Measurements from ENCODE around the gene UTS2B.
"Not testable (repeated sequence)": the region's sequence is repeated elsewhere in the genome, so short reads cannot be mapped to it uniquely, and the experiment has no call there.

The UTS2B gene

GRCh38 chr3:191253089-191253799, 77.1 kb downstream of the UTS2B start:
- in situ Hi-C loops (cut with MboI; ENCODE audit: low sequenced_read_pairs) = no loop called here

- in situ Hi-C loops (cut with MboI; ENCODE audit: low sequenced_read_pairs) = no loop called here
Measured at GRCh38 chr3:191246630-191247029, 83.7 kb downstream of the UTS2B start.

- in situ Hi-C loops (cut with MboI; ENCODE audit: low sequenced_read_pairs) = not testable (repeated sequence)
Measured at GRCh38 chr3:191246034-191246433, 84.3 kb downstream of the UTS2B start.

DNA sequence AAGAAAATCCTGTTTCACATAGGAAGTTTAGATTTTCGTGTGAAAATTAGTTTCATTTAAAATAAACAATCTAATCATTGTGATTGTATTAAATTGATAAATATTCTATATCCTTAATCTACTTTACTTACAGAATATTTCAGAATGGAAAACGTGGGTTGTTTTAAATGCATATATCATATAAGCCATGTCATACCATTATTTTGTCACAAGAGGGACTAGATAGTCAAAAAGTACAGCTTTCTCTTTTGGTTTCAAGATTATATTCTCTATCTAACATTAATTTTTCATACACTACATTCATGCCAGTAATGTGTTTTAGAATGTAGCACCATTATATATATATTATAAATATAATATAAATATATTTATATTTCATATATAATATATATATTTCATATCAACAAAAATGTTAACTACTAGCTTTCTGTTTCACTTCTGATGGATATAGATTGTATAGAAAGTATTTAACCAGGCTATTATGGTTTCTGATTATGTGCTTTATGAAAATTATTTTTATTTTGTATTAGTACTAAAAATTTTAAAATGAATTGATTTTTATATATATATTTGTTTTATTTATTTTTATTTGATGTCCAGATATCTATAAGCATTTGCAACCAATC, 86.0 kb downstream of the UTS2B start:
- in situ Hi-C loops (cut with MboI; ENCODE audit: low sequenced_read_pairs) = no loop called here

- in situ Hi-C loops (cut with MboI; ENCODE audit: low sequenced_read_pairs) = no loop called here
Measured at GRCh38 chr3:191240486-191240885, 89.8 kb downstream of the UTS2B start.

GRCh38 chr3:191239407-191240031, 90.8 kb downstream of the UTS2B start:
- in situ Hi-C loops (cut with MboI; ENCODE audit: low sequenced_read_pairs) = no loop called here

GRCh38 chr3:191238321-191238817, 92.0 kb downstream of the UTS2B start:
- in situ Hi-C loops (cut with MboI; ENCODE audit: low sequenced_read_pairs) = no loop called here

GRCh38 chr3:191237047-191237882, 93.1 kb downstream of the UTS2B start:
- in situ Hi-C loops (cut with MboI; ENCODE audit: low sequenced_read_pairs) = no loop called here

- in situ Hi-C loops (cut with MboI; ENCODE audit: low sequenced_read_pairs) = no loop called here
Measured at GRCh38 chr3:191236646-191237045, 93.7 kb downstream of the UTS2B start.

- in situ Hi-C loops (cut with MboI; ENCODE audit: low sequenced_read_pairs) = no loop called here
Measured at GRCh38 chr3:191235331-191236314, 94.7 kb downstream of the UTS2B start.

GRCh38 chr3:191234216-191234615, 96.1 kb downstream of the UTS2B start:
- in situ Hi-C loops (cut with MboI; ENCODE audit: low sequenced_read_pairs) = no loop called here

- in situ Hi-C loops (cut with MboI; ENCODE audit: low sequenced_read_pairs) = no loop called here
Measured at GRCh38 chr3:191227541-191227940, 102.8 kb downstream of the UTS2B start.

DNA sequence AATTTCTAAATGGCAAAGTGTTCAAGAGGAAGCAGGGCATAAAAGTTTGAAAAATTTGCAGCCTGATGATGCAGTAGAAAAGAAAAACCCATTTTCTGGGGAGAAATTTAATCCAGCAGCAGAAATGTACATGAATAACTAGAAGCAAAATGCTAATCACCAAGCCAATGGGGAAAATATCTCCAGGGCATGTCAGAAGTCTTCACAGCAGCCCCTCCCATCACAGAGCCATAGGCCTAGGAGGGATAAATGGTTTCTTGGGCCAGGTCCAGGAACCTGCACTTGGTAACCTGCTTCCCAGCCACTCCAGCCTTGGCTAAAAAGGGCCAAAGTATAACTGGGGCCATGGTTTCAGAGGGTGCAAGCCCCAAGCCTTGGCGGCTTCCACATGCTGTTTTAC, 108.7 kb downstream of the UTS2B start:
- in situ Hi-C loops (cut with MboI; ENCODE audit: low sequenced_read_pairs) = no loop called here

DNA sequence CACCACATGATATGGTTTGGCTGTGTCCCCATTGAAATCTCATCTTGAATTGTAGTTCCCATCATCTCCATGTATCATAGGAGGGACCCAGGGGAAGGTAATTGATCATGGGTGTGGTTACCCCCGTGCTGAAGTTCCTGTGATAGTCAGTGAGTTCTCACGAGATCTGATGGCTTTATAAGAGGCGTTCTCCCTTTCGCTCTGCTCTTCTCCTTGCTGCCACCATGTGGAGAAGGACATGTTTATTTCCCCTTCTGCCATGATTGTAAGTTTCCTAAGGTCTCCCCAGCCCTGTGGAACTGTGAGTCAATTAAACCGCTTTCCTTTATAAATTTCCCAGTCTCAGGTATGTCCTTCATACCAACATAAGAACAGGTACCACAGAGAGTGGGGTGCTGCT, 109.4 kb downstream of the UTS2B start:
- in situ Hi-C loops (cut with MboI; ENCODE audit: low sequenced_read_pairs) = no loop called here

DNA sequence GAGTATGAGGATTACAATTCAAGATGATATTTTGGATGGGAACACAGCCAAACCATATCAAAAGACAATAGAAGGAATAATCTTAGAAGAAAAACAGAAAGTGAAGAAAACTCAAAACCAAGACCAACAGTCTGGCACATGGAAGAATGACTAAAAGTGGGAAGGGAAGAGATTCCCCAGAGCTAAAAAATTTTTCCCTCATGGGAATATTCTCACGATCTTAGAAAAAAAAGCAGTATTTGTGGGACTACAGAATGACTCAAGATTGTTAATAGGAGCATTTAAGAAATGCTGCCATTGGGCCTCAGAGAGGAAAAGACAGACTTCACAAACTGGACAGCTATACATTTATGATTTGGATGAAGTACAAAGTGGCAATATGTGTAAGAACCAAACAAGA, 113.0 kb downstream of the UTS2B start:
- in situ Hi-C loops (cut with MboI; ENCODE audit: low sequenced_read_pairs) = no loop called here

Measured in HL-60/S4 treated with retinoic acid at 250 ng/mL for 4 days and 3 days (cell line).